ENCODE data around the gene IGSF8. TPM values are rescaled to one million over a fixed set of nuclear protein-coding genes. Genes with fewer than 3 reads are reported as not detected.

Gene IGSF8
- total RNA-seq (2014; rRNA removed; shearing (Covaris generic)), result 7.9 and 10.7 TPM in 2 replicates

- peak; percentile 70 for DNase-seq (ENCODE audit: low read depth)
Observed at GRCh38 chr1:160097911-160098851, at the start of gene IGSF8. TSS of gene IGSF8 (minus strand) at chr1:160098619. CDS start at chr1:160098472, 147 bp downstream.

GRCh38 chr1:160148121-160148520, 49.7 kb upstream of the IGSF8 start:
- no peak for DNase-seq (ENCODE audit: low read depth)

- DNase-seq (ENCODE audit: low read depth), result no peak
Observed at GRCh38 chr1:160146107-160146506, 47.7 kb upstream of the IGSF8 start.

GRCh38 chr1:160144921-160145320, 46.5 kb upstream of the IGSF8 start:
- no peak for DNase-seq (ENCODE audit: low read depth)

GRCh38 chr1:160143695-160144094, 45.3 kb upstream of the IGSF8 start:
- no peak for DNase-seq (ENCODE audit: low read depth)

GRCh38 chr1:160139840-160140239, 41.4 kb upstream of the IGSF8 start:
- no peak for DNase-seq (ENCODE audit: low read depth)

- no peak for DNase-seq (ENCODE audit: low read depth)
Observed at GRCh38 chr1:160137216-160137862, 38.9 kb upstream of the IGSF8 start.

GRCh38 chr1:160136926-160137200, 38.4 kb upstream of the IGSF8 start:
- DNase-seq (ENCODE audit: low read depth), result no peak

GRCh38 chr1:160136121-160136925, 37.9 kb upstream of the IGSF8 start:
- DNase-seq (ENCODE audit: low read depth), result no peak

- DNase-seq (ENCODE audit: low read depth), result no peak
Observed at GRCh38 chr1:160134791-160135572, 36.6 kb upstream of the IGSF8 start.

- no peak for DNase-seq (ENCODE audit: low read depth)
Observed at GRCh38 chr1:160133990-160134770, 35.8 kb upstream of the IGSF8 start.

- no peak for DNase-seq (ENCODE audit: low read depth)
Observed at GRCh38 chr1:160131803-160132565, 33.6 kb upstream of the IGSF8 start.

GRCh38 chr1:160130939-160131338, 32.5 kb upstream of the IGSF8 start:
- DNase-seq (ENCODE audit: low read depth), result no peak

GRCh38 chr1:160130486-160130885, 32.1 kb upstream of the IGSF8 start:
- DNase-seq (ENCODE audit: low read depth), result peak; percentile 21

- DNase-seq (ENCODE audit: low read depth), result no peak
Observed at GRCh38 chr1:160129966-160130365, 31.5 kb upstream of the IGSF8 start.

- DNase-seq (ENCODE audit: low read depth), result no peak
Observed at GRCh38 chr1:160129558-160129957, 31.1 kb upstream of the IGSF8 start.

GRCh38 chr1:160129046-160129445, 30.6 kb upstream of the IGSF8 start:
- DNase-seq (ENCODE audit: low read depth), result peak; percentile 27

- no peak for DNase-seq (ENCODE audit: low read depth)
Observed at GRCh38 chr1:160128636-160129035, 30.2 kb upstream of the IGSF8 start.

GRCh38 chr1:160127865-160128523, 29.6 kb upstream of the IGSF8 start:
- DNase-seq (ENCODE audit: low read depth), result peak; percentile 68

Data from RPMI7951 (cell line).